GM12873 (cell line): Measurements from ENCODE around the gene NUP54.
A peak's percentile ranks its signal among the peaks of the same experiment; 100 is the strongest.

Experiments used
- TF ChIP-seq, protein P1 (sequence below): IDR thresholded peaks from 2 replicates; pipeline ENCODE4 v1.5.1; 2012; ENCODE audit warnings: low read depth, mild to moderate bottlenecking, moderate library complexity, low read length, control low read depth; ENCODE audit not compliant: insufficient read depth; ENCODE audit errors: missing control alignments

The NUP54 gene

GRCh38 chr4:76072760-76073159 is 75.4 kb downstream of the NUP54 start:
- TF ChIP-seq, protein P1, sequence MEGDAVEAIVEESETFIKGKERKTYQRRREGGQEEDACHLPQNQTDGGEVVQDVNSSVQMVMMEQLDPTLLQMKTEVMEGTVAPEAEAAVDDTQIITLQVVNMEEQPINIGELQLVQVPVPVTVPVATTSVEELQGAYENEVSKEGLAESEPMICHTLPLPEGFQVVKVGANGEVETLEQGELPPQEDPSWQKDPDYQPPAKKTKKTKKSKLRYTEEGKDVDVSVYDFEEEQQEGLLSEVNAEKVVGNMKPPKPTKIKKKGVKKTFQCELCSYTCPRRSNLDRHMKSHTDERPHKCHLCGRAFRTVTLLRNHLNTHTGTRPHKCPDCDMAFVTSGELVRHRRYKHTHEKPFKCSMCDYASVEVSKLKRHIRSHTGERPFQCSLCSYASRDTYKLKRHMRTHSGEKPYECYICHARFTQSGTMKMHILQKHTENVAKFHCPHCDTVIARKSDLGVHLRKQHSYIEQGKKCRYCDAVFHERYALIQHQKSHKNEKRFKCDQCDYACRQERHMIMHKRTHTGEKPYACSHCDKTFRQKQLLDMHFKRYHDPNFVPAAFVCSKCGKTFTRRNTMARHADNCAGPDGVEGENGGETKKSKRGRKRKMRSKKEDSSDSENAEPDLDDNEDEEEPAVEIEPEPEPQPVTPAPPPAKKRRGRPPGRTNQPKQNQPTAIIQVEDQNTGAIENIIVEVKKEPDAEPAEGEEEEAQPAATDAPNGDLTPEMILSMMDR = no peak

GRCh38 chr4:76067652-76068286 is 80.4 kb downstream of the NUP54 start:
- TF ChIP-seq, protein P1 = peak; percentile 80

DNA sequence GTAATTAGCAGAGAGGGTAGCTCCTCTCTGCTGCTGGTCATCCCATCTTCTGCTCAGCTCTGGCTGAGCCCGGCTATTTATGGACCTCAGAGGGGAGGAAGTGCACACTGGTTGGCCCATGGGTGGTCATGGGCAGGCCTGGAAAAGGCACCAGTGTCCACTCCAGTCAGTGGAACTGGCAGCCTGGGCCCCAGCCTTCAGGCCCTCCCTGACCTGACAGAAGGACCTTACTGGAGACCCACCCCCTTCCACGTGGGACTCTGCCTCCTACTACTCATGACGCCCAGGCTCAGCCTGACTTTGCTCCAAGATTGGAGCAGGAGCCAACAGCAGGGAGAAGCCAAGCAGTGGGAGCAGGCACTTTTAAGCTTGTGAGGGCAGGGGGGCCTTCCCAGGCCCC is 81.7 kb downstream of the NUP54 start:
- TF ChIP-seq, protein P1 = no peak
